Liver (tissue), 3 donors: ENCODE measurements around the gene STN1.
"Not testable (repeated sequence)": the region's sequence is repeated elsewhere in the genome, so short reads cannot be mapped to it uniquely, and the experiment has no call there.

Experiments used
- GABPA ChIP-seq, 2 donors: IDR thresholded peaks in 1 of 2; conservative IDR thresholded peaks in 1 of 2; 2 replicates each; pipeline ENCODE4 v1.6.1; 2016; ENCODE audit warnings: antibody characterized with exemption in 2 of 2, mild to moderate bottlenecking in 1 of 2, moderate library complexity in 1 of 2
- HNF4A ChIP-seq, 2 donors: conservative IDR thresholded peaks; 2 replicates each; pipeline ENCODE4 v1.6.1; 2016; ENCODE audit warnings: antibody characterized with exemption in 2 of 2, mild to moderate bottlenecking in 2 of 2
- JUND ChIP-seq, 2 donors: IDR thresholded peaks; 2 replicates each; pipeline ENCODE4 v1.6.1; 2016; ENCODE audit warnings: antibody characterized with exemption in 2 of 2
- NR2F2 ChIP-seq: IDR thresholded peaks from 2 replicates; pipeline ENCODE4 v1.6.1; 2016; ENCODE audit warnings: antibody characterized with exemption
- RAD21 ChIP-seq, 2 donors: IDR thresholded peaks; 2 replicates each; pipeline ENCODE4 v1.6.1; 2016; ENCODE audit warnings: antibody characterized with exemption in 2 of 2, mild to moderate bottlenecking in 2 of 2
- SP1 ChIP-seq: IDR thresholded peaks from 2 replicates; pipeline ENCODE4 v1.6.1; 2018; ENCODE audit warnings: antibody characterized with exemption, mild to moderate bottlenecking
- TAF1 ChIP-seq: conservative IDR thresholded peaks from 2 replicates; pipeline ENCODE4 v1.6.1; 2016; ENCODE audit warnings: antibody characterized with exemption, mild to moderate bottlenecking
- YY1 ChIP-seq: IDR thresholded peaks from 2 replicates; pipeline ENCODE4 v1.6.1; 2016; ENCODE audit warnings: antibody characterized with exemption, mild to moderate bottlenecking
- TF ChIP-seq, protein P1 (sequence below): fragments of 150-350 bp; IDR thresholded peaks from 2 replicates; pipeline ENCODE4 v1.5.1; 2017; ENCODE audit warnings: improper control_type of control experiment, low read depth, low read length; ENCODE audit not compliant: missing input control
- TF ChIP-seq, protein P2 (sequence below): IDR thresholded peaks from 2 replicates; pipeline ENCODE4 v1.6.1; 2016; ENCODE audit warnings: antibody characterized with exemption, mild to moderate bottlenecking
- TF ChIP-seq, protein P3 (sequence below): IDR thresholded peaks from 2 replicates; pipeline ENCODE4 v1.6.1; 2016; ENCODE audit warnings: antibody characterized with exemption
- TF ChIP-seq, protein P4 (sequence below): IDR thresholded peaks from 2 replicates; pipeline ENCODE4 v1.6.1; 2016; ENCODE audit warnings: antibody characterized with exemption
- TF ChIP-seq, protein P5 (sequence below): IDR thresholded peaks from 2 replicates; pipeline ENCODE4 v1.6.1; 2016; ENCODE audit warnings: antibody characterized with exemption
- donor health status: healthy.
- donor health status: healthy.

DNA sequence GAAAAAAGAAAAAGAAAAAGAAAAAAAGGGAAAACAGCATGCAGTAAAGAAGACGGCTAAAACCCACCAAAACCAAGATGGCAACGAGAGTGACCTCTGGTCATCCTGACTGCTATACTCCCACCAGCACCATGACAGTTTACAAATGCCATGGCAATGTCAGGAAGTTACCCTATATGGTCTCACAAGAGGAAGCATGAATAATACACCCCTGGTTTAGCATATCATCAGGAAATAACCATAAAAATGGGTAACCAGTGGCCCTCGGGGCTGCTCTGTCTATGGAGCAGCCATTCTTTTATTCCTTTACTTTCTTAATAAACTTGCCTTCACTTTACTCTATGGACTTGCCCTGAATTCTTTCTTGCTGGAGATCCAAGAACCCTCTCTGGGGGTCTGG, 72.6 kb downstream of the STN1 start:
- TF ChIP-seq, protein P1, sequence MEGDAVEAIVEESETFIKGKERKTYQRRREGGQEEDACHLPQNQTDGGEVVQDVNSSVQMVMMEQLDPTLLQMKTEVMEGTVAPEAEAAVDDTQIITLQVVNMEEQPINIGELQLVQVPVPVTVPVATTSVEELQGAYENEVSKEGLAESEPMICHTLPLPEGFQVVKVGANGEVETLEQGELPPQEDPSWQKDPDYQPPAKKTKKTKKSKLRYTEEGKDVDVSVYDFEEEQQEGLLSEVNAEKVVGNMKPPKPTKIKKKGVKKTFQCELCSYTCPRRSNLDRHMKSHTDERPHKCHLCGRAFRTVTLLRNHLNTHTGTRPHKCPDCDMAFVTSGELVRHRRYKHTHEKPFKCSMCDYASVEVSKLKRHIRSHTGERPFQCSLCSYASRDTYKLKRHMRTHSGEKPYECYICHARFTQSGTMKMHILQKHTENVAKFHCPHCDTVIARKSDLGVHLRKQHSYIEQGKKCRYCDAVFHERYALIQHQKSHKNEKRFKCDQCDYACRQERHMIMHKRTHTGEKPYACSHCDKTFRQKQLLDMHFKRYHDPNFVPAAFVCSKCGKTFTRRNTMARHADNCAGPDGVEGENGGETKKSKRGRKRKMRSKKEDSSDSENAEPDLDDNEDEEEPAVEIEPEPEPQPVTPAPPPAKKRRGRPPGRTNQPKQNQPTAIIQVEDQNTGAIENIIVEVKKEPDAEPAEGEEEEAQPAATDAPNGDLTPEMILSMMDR, result not testable (repeated sequence)
- not testable (repeated sequence) for TF ChIP-seq JUND (IDR thresholded peaks at IDR 0.05); GABPA (IDR thresholded peaks at IDR 0.05 in 1 of 2, conservative IDR thresholded peaks at IDR 0.05 in 1 of 2); TAF1; NR2F2; HNF4A (conservative IDR thresholded peaks at IDR 0.05); SP1; YY1; RAD21 (IDR thresholded peaks at IDR 0.05)
- TF ChIP-seq, protein P2, sequence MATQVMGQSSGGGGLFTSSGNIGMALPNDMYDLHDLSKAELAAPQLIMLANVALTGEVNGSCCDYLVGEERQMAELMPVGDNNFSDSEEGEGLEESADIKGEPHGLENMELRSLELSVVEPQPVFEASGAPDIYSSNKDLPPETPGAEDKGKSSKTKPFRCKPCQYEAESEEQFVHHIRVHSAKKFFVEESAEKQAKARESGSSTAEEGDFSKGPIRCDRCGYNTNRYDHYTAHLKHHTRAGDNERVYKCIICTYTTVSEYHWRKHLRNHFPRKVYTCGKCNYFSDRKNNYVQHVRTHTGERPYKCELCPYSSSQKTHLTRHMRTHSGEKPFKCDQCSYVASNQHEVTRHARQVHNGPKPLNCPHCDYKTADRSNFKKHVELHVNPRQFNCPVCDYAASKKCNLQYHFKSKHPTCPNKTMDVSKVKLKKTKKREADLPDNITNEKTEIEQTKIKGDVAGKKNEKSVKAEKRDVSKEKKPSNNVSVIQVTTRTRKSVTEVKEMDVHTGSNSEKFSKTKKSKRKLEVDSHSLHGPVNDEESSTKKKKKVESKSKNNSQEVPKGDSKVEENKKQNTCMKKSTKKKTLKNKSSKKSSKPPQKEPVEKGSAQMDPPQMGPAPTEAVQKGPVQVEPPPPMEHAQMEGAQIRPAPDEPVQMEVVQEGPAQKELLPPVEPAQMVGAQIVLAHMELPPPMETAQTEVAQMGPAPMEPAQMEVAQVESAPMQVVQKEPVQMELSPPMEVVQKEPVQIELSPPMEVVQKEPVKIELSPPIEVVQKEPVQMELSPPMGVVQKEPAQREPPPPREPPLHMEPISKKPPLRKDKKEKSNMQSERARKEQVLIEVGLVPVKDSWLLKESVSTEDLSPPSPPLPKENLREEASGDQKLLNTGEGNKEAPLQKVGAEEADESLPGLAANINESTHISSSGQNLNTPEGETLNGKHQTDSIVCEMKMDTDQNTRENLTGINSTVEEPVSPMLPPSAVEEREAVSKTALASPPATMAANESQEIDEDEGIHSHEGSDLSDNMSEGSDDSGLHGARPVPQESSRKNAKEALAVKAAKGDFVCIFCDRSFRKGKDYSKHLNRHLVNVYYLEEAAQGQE, result not testable (repeated sequence)
- TF ChIP-seq, protein P3, sequence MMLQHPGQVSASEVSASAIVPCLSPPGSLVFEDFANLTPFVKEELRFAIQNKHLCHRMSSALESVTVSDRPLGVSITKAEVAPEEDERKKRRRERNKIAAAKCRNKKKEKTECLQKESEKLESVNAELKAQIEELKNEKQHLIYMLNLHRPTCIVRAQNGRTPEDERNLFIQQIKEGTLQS, result not testable (repeated sequence)
- TF ChIP-seq, protein P4, sequence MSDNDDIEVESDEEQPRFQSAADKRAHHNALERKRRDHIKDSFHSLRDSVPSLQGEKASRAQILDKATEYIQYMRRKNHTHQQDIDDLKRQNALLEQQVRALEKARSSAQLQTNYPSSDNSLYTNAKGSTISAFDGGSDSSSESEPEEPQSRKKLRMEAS, result not testable (repeated sequence)
- TF ChIP-seq, protein P5, sequence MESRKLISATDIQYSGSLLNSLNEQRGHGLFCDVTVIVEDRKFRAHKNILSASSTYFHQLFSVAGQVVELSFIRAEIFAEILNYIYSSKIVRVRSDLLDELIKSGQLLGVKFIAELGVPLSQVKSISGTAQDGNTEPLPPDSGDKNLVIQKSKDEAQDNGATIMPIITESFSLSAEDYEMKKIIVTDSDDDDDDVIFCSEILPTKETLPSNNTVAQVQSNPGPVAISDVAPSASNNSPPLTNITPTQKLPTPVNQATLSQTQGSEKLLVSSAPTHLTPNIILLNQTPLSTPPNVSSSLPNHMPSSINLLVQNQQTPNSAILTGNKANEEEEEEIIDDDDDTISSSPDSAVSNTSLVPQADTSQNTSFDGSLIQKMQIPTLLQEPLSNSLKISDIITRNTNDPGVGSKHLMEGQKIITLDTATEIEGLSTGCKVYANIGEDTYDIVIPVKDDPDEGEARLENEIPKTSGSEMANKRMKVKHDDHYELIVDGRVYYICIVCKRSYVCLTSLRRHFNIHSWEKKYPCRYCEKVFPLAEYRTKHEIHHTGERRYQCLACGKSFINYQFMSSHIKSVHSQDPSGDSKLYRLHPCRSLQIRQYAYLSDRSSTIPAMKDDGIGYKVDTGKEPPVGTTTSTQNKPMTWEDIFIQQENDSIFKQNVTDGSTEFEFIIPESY, result not testable (repeated sequence)
